B cell (primary cell): ENCODE results near the gene NMT2. TPM values are rescaled to one million over a fixed set of nuclear protein-coding genes. Genes with fewer than 3 reads are reported as not detected.

Experiments used
- ATAC-seq: fragments of 200-7000 bp; cut with Tn5 transposase; one replicate; pipeline ENCODE4 v1.10.0; 2021; ENCODE audit warnings: low read depth, mild to moderate bottlenecking, moderate number of reproducible peaks, moderate library complexity
- CTCF ChIA-PET: fragments of 350-600 bp; sonication (Branson Sonifier 250); formaldehyde crosslinking; loops from one replicate; lab custom pipeline; 2021; ENCODE audit warnings: antibody characterized with exemption, inconsistent platforms; lab: Charles Lee
- POLR2A ChIA-PET: fragments of 350-600 bp; sonication (Branson Sonifier 250); formaldehyde crosslinking; loops from one replicate; lab custom pipeline; 2021; ENCODE audit warnings: antibody characterized with exemption; lab: Charles Lee
- DNase-seq: peaks from one replicate; pipeline ENCODE4 v3.0.0; 2013
- H2AFZ ChIP-seq: 2 replicates; pipeline ENCODE4 v1.6.1; 2012; ENCODE audit warnings: mild to moderate bottlenecking, low read depth, low read length; ENCODE audit not compliant: insufficient read depth, poor library complexity, severe bottlenecking
- H3K27ac ChIP-seq, 2 donors: 1 replicate in 1 of 2; 2 replicates in 1 of 2; pipeline ENCODE4 v1.5.1; 2012 to 2013; ENCODE audit warnings: low read length in 2 of 2, mild to moderate bottlenecking in 2 of 2, moderate library complexity in 1 of 2
- H3K27me3 ChIP-seq, 4 experiments: fragments of 200-600 bp in 1 of 4; sonication (generic) in 1 of 4; replicated peaks in 1 of 4; 1 replicate in 2 of 4; 2 replicates in 2 of 4; pipeline versions ENCODE4 v1.6.1 to v1.7.0; 2013 to 2016; ENCODE audit warnings: low read length in 3 of 4, mild to moderate bottlenecking in 2 of 4, mixed read lengths in 1 of 4, moderate library complexity in 1 of 4; ENCODE audit not compliant: insufficient read depth in 4 of 4, control insufficient read depth in 3 of 4; ENCODE audit errors: control extremely low read depth in 1 of 4
- H3K36me3 ChIP-seq, 2 experiments: replicated peaks in 1 of 2; 1 replicate in 1 of 2; 2 replicates in 1 of 2; pipeline versions ENCODE4 v1.6.1 to v1.7.1; 2013; ENCODE audit warnings: low read length in 1 of 2; ENCODE audit not compliant: insufficient read depth in 2 of 2, control insufficient read depth in 1 of 2; ENCODE audit errors: control extremely low read depth in 1 of 2, extremely low read depth in 1 of 2
- H3K4me1 ChIP-seq, 2 donors: fragments of 200-600 bp in 1 of 2; sonication (generic) in 1 of 2; 1 replicate in 1 of 2; 2 replicates in 1 of 2; pipeline versions ENCODE4 v1.5.1 to v1.6.1; 2013 to 2017; ENCODE audit warnings: low read length in 2 of 2; ENCODE audit not compliant: control insufficient read depth in 2 of 2, insufficient read depth in 2 of 2
- H3K4me2 ChIP-seq: replicated peaks from 2 replicates; pipeline ENCODE3; 2012; ENCODE audit warnings: mild to moderate bottlenecking, low read depth, low read length; ENCODE audit not compliant: poor library complexity, severe bottlenecking
- H3K4me3 ChIP-seq, 5 experiments: fragments of 200-600 bp in 1 of 5; sonication (generic) in 1 of 5; 1 replicate in 3 of 5; 2 replicates in 2 of 5; pipeline versions ENCODE4 v1.5.1 to v1.7.0; 2011 to 2016; ENCODE audit warnings: low read length in 4 of 5, mild to moderate bottlenecking in 4 of 5, low read depth in 2 of 5, control low read depth in 1 of 5, moderate library complexity in 1 of 5; ENCODE audit not compliant: insufficient read depth in 1 of 5; ENCODE audit errors: control extremely low read depth in 1 of 5, extremely low read depth in 1 of 5
- H3K79me2 ChIP-seq: fragments of 200-600 bp; sonication (generic); one replicate; pipeline ENCODE4 v1.6.0; 2016; ENCODE audit warnings: low read length; ENCODE audit not compliant: control insufficient read depth, insufficient read depth
- H3K9ac ChIP-seq: fragments of 200-600 bp; sonication (generic); 2 replicates; pipeline ENCODE4 v1.6.1; 2017; ENCODE audit warnings: mild to moderate bottlenecking, low read length, moderate library complexity
- H3K9me3 ChIP-seq, 3 donors: one replicate each; pipeline versions ENCODE4 v1.6.1 to v1.7.1; 2013; ENCODE audit warnings: low read length in 2 of 3; ENCODE audit not compliant: control insufficient read depth in 2 of 3, insufficient read depth in 1 of 3; ENCODE audit errors: control extremely low read depth in 1 of 3
- H4K20me1 ChIP-seq: 2 replicates; pipeline ENCODE4 v1.6.0; 2012; ENCODE audit warnings: mild to moderate bottlenecking, low read length; ENCODE audit not compliant: insufficient read depth, control insufficient read depth, poor library complexity, severe bottlenecking
- H3K27ac Mint-ChIP-seq: one replicate; pipeline ENCODE4 v1.8.0; 2021; ENCODE audit warnings: mixed read lengths
- H3K27me3 Mint-ChIP-seq: one replicate; pipeline ENCODE4 v1.8.0; 2021; ENCODE audit warnings: mixed read lengths
- H3K4me1 Mint-ChIP-seq: one replicate; pipeline ENCODE4 v1.8.0; 2021; ENCODE audit warnings: mixed read lengths
- H3K4me3 Mint-ChIP-seq: one replicate; pipeline ENCODE4 v1.8.0; 2021; ENCODE audit warnings: mixed read lengths
- H3K9me3 Mint-ChIP-seq: one replicate; pipeline ENCODE4 v1.8.0; 2022; ENCODE audit warnings: mixed read lengths; ENCODE audit not compliant: insufficient read depth
- CTCF ChIP-seq: fragments of 200-600 bp; IDR thresholded peaks from one replicate; pipeline ENCODE4 v1.8.0; 2022; ENCODE audit warnings: antibody characterized with exemption, mild to moderate bottlenecking
- EZH2 ChIP-seq: IDR thresholded peaks from 2 replicates; pipeline ENCODE4 v1.6.1; 2012; ENCODE audit warnings: borderline replicate concordance, low read depth, mild to moderate bottlenecking, moderate library complexity, low read length; ENCODE audit not compliant: insufficient read depth, poor library complexity, severe bottlenecking
- WGBS: methylation state at CpG from one replicate; pipeline ENCODE4 v1.1.5; 2013; ENCODE audit warnings: missing lambda C conversion rate; ENCODE audit not compliant: insufficient coverage; 5-methylcytosine and 5-hydroxymethylcytosine counted together
- intact Hi-C: fragments of 100-400 bp; cut with micrococcal nuclease; formaldehyde crosslinking; loops from one replicate; pipeline ENCODE4 v1.10.0; 2022
- polyA plus RNA-seq: library from polyadenylated mRNA; depleted of rRNA; stranded (reverse); fragments of >200 nt; gene quantifications from 2 replicates; pipeline ENCODE4 v1.2.3, GENCODE V29; 2012
- total RNA-seq, 2 donors: library from RNA; stranded (reverse); fragments of 120-200 nt in 1 of 2; gene quantifications; 1 replicate in 1 of 2; 2 replicates in 1 of 2; pipeline versions ENCODE4 v1.2.3 to v1.2.4, GENCODE V29; 2013 to 2022

Gene NMT2
- total and polyA plus RNA-seq, 2 donors (not counting 1 experiment from before 2014, with no cell fraction given), result 2.8 to 73.3 TPM

GRCh38 chr10:15131330-15131729, 37.2 kb downstream of the NMT2 start:
- no peaks in the 10 kb centered on the region for H3K9me3 ChIP-seq
- ChIA-PET POLR2A (no interaction called here), CTCF (interaction anchor here (1.3 kb wide), 1 partner anchor 19 kb away, joined by 4 read pairs; no protein-coding TSS in a partner anchor)
- DNase-seq (no peak), ATAC-seq (no peak)
- Mint-ChIP-seq H3K4me3 (no peak overlapping the region), H3K4me1 (no peaks in the 10 kb centered on the region), H3K27me3 (no peaks in the 10 kb centered on the region), H3K9me3 (no peaks in the 10 kb centered on the region), H3K27ac (no peak overlapping the region)
- WGBS, result 100% methylated on average over 1 of the region's 5 CpGs
- intact Hi-C loops, result no loop called here
- no peak overlapping the region for H3K4me3 ChIP-seq
- H3K27me3 ChIP-seq, result no peaks in the 10 kb centered on the region
- H3K4me1 ChIP-seq, result no peaks in the 10 kb centered on the region
- H3K36me3 ChIP-seq, result peaks cover 0 to 20% of the 10 kb centered on the region in 2 experiments
- H4K20me1 ChIP-seq, result no peaks in the 10 kb centered on the region
- H3K79me2 ChIP-seq, result no peaks in the 10 kb centered on the region
- no peak overlapping the region for H2AFZ ChIP-seq
- no peak for TF ChIP-seq EZH2
- no peak for TF ChIP-seq CTCF
- H3K9ac ChIP-seq, result no peak overlapping the region
- no peak overlapping the region for H3K27ac ChIP-seq
- H3K4me2 ChIP-seq, result no peak overlapping the region

- DNase-seq (no peak), ATAC-seq (no peak)
- Histone ChIP-seq H3K79me2 (no peaks in the 10 kb centered on the region), H3K36me3 (peaks cover 0 to 10% of the 10 kb centered on the region in 2 experiments), H3K4me1 (no peaks in the 10 kb centered on the region), H3K9me3 (no peaks in the 10 kb centered on the region), H3K9ac (no peak overlapping the region), H4K20me1 (no peaks in the 10 kb centered on the region), H2AFZ (no peak overlapping the region), H3K27ac (no peak overlapping the region), H3K4me2 (no peak overlapping the region), H3K27me3 (no peaks in the 10 kb centered on the region), H3K4me3 (no peak overlapping the region)
- Mint-ChIP-seq H3K9me3 (no peaks in the 10 kb centered on the region), H3K4me3 (no peak overlapping the region), H3K27ac (no peak overlapping the region), H3K4me1 (no peaks in the 10 kb centered on the region), H3K27me3 (no peaks in the 10 kb centered on the region)
- no CpG with 5 or more reads among the region's 3 CpGs for WGBS
- intact Hi-C loops, result no loop called here
- no peak for TF ChIP-seq EZH2
- no peak for TF ChIP-seq CTCF
- ChIA-PET CTCF (no interaction called here), POLR2A (no interaction called here)
Observed at GRCh38 chr10:15124908-15125307, 43.6 kb downstream of the NMT2 start.
